Mucosa of rectum (tissue), 2 donors: ENCODE results near the gene DSG1.
A peak's percentile ranks its signal among the peaks of the same experiment; 100 is the strongest.

Experiments
- H3K27ac ChIP-seq, 2 donors: one replicate each; pipeline ENCODE4 v1.7.0; 2013; ENCODE audit warnings: inconsistent platforms in 2 of 2, low read depth in 2 of 2, low read length in 2 of 2
- H3K27me3 ChIP-seq, 2 donors: one replicate each; pipeline ENCODE4 v1.7.0; 2013; ENCODE audit warnings: low read length in 2 of 2; ENCODE audit not compliant: control insufficient read depth in 2 of 2, insufficient read depth in 2 of 2
- H3K36me3 ChIP-seq, 2 donors: one replicate each; pipeline ENCODE4 v1.7.0; 2013; ENCODE audit warnings: low read length in 2 of 2; ENCODE audit not compliant: control insufficient read depth in 2 of 2, insufficient read depth in 2 of 2
- H3K4me1 ChIP-seq, 2 donors: one replicate each; pipeline ENCODE4 v1.7.0; 2013; ENCODE audit warnings: low read length in 2 of 2, mild to moderate bottlenecking in 1 of 2; ENCODE audit not compliant: control insufficient read depth in 2 of 2, insufficient read depth in 2 of 2
- H3K4me3 ChIP-seq, 2 donors: one replicate each; pipeline ENCODE4 v1.7.0; 2013; ENCODE audit warnings: low read length in 2 of 2
- H3K9ac ChIP-seq, 2 donors: one replicate each; pipeline ENCODE4 v1.7.0; 2013; ENCODE audit warnings: low read length in 2 of 2, low read depth in 1 of 2, mild to moderate bottlenecking in 1 of 2
- H3K9me3 ChIP-seq, 2 donors: one replicate each; pipeline ENCODE4 v1.7.0; 2013; ENCODE audit warnings: low read length in 2 of 2; ENCODE audit not compliant: control insufficient read depth in 2 of 2
- donor health status: healthy.
- donor health status: Normal muscosa, but diverticular disease.

Gene DSG1

GRCh38 chr18:31317860-31318259, at the start of gene DSG1:
Gene DSG1 (plus strand): TSS chr18:31318160. CDS start chr18:31318301, 141 bp downstream.
- no peak within 1 kb of the TSS for H3K4me3 ChIP-seq
- no peaks in the 10 kb centered on the region for H3K36me3 ChIP-seq
- no peak within 1 kb of the TSS for H3K27ac ChIP-seq

GRCh38 chr18:31268985-31269406, 49.0 kb upstream of the DSG1 start:
- H3K27ac ChIP-seq = no peak overlapping the region
- no peak overlapping the region for H3K9ac ChIP-seq
- H3K4me1 ChIP-seq = peaks cover 2 to 7% of the 10 kb centered on the region in 2 donors
- H3K4me3 ChIP-seq = no peak overlapping the region
- H3K36me3 ChIP-seq = no peaks in the 10 kb centered on the region
- no peaks in the 10 kb centered on the region for H3K27me3 ChIP-seq
- no peaks in the 10 kb centered on the region for H3K9me3 ChIP-seq

More at GRCh38 chr18:31317860-31318259, at the start of gene DSG1:
- Histone ChIP-seq H3K9me3 (no peaks in the 10 kb centered on the region), H3K9ac (no peak within 1 kb of the TSS), H3K27me3 (no peaks in the 10 kb centered on the region), H3K4me1 (no peaks in the 10 kb centered on the region)

GRCh38 chr18:31269566-31269965, 48.4 kb upstream of the DSG1 start:
- no peak overlapping the region for H3K9ac ChIP-seq
- H3K27me3 ChIP-seq = no peaks in the 10 kb centered on the region
- no peak overlapping the region for H3K4me3 ChIP-seq
- no peaks in the 10 kb centered on the region for H3K36me3 ChIP-seq
- H3K27ac ChIP-seq = no peak overlapping the region
- H3K4me1 ChIP-seq = peaks cover 4 to 7% of the 10 kb centered on the region in 2 donors
- H3K9me3 ChIP-seq = no peaks in the 10 kb centered on the region

GRCh38 chr18:31270578-31270977, 47.4 kb upstream of the DSG1 start:
- Histone ChIP-seq H3K27me3 (no peaks in the 10 kb centered on the region), H3K4me3 (no peak overlapping the region), H3K9me3 (no peaks in the 10 kb centered on the region), H3K4me1 (peaks cover 11 to 14% of the 10 kb centered on the region in 2 donors), H3K36me3 (no peaks in the 10 kb centered on the region), H3K9ac (no peak overlapping the region), H3K27ac (no peak overlapping the region)

GRCh38 chr18:31273812-31274527, 44.0 kb upstream of the DSG1 start:
- Histone ChIP-seq H3K9ac (no peak overlapping the region), H3K36me3 (no peaks in the 10 kb centered on the region), H3K4me1 (peaks cover 18 to 23% of the 10 kb centered on the region in 2 donors), H3K27me3 (no peaks in the 10 kb centered on the region), H3K4me3 (peak overlapping the region in 1 of 2 donors; percentile 37), H3K9me3 (no peaks in the 10 kb centered on the region), H3K27ac (peak overlapping the region; percentile 28 to 41)

- Histone ChIP-seq H3K9ac (no peak overlapping the region), H3K4me3 (no peak overlapping the region), H3K36me3 (no peaks in the 10 kb centered on the region), H3K4me1 (peaks cover 16 to 18% of the 10 kb centered on the region in 2 donors), H3K27me3 (no peaks in the 10 kb centered on the region), H3K9me3 (no peaks in the 10 kb centered on the region), H3K27ac (peak overlapping the region; percentile 20 to 29)
Measured at GRCh38 chr18:31274931-31275330, 43.0 kb upstream of the DSG1 start.

- Histone ChIP-seq H3K27me3 (no peaks in the 10 kb centered on the region), H3K27ac (peak overlapping the region; percentile 29 to 44), H3K36me3 (no peaks in the 10 kb centered on the region), H3K9me3 (no peaks in the 10 kb centered on the region), H3K4me1 (peaks cover 16 to 18% of the 10 kb centered on the region in 2 donors), H3K4me3 (no peak overlapping the region), H3K9ac (no peak overlapping the region)
Measured at GRCh38 chr18:31275722-31276463, 42.1 kb upstream of the DSG1 start.

GRCh38 chr18:31278609-31279071, 39.3 kb upstream of the DSG1 start:
- Histone ChIP-seq H3K27me3 (no peaks in the 10 kb centered on the region), H3K9me3 (no peaks in the 10 kb centered on the region), H3K4me1 (peaks cover 16 to 18% of the 10 kb centered on the region in 2 donors), H3K4me3 (no peak overlapping the region), H3K36me3 (no peaks in the 10 kb centered on the region), H3K27ac (peak overlapping the region; percentile 56 to 57), H3K9ac (no peak overlapping the region)

GRCh38 chr18:31280502-31280901, 37.5 kb upstream of the DSG1 start:
- H3K36me3 ChIP-seq = no peaks in the 10 kb centered on the region
- H3K9ac ChIP-seq = no peak overlapping the region
- H3K27me3 ChIP-seq = no peaks in the 10 kb centered on the region
- H3K27ac ChIP-seq = no peak overlapping the region
- H3K4me1 ChIP-seq = peaks cover 8 to 12% of the 10 kb centered on the region in 2 donors
- no peak overlapping the region for H3K4me3 ChIP-seq
- no peaks in the 10 kb centered on the region for H3K9me3 ChIP-seq

- no peak overlapping the region for H3K9ac ChIP-seq
- H3K27ac ChIP-seq = no peak overlapping the region
- no peaks in the 10 kb centered on the region for H3K9me3 ChIP-seq
- H3K4me1 ChIP-seq = peaks cover 4 to 5% of the 10 kb centered on the region in 2 donors
- H3K36me3 ChIP-seq = no peaks in the 10 kb centered on the region
- no peak overlapping the region for H3K4me3 ChIP-seq
- no peaks in the 10 kb centered on the region for H3K27me3 ChIP-seq
Measured at GRCh38 chr18:31281437-31281836, 36.5 kb upstream of the DSG1 start.
